Right lung (tissue), 10 donors: ENCODE measurements around the gene DBH. TPM values are rescaled to one million over a fixed set of nuclear protein-coding genes. Genes with fewer than 3 reads are reported as not detected.

Source experiments
- DNase-seq, 2 donors: peaks; one replicate each; pipeline ENCODE4 v3.0.0-alpha.2; 2013
- long read RNA-seq, 8 donors: transcript quantifications; one replicate each; lab custom pipeline, GENCODE V29; 2026
- polyA plus RNA-seq, 5 donors: library from polyadenylated mRNA; unstranded; fragments of 120-200 nt; gene quantifications; one replicate each; pipeline versions ENCODE4 v1.2.1 to v1.2.3, GENCODE V29; 2013; ENCODE audit warnings: inconsistent platforms in 1 of 5, low replicate concordance in 1 of 5; ENCODE audit not compliant: insufficient read length in 5 of 5, insufficient read depth in 1 of 5

DBH gene
- 1 to 10 TPM; 1.1 to 2.2 (median 1.5) TPM for polyA plus RNA-seq
- long read RNA-seq, donor 1 = 0 reads
- long read RNA-seq, donor 2, partial matches to known transcripts = 6 of 6 reads
- long read RNA-seq, donor 2, other reads (novel, unspliced or antisense) = 0 of 6 reads
- long read RNA-seq, donor 3 = 0 reads
- long read RNA-seq, donor 4 = 0 reads
- long read RNA-seq, donor 5 = 0 reads
- long read RNA-seq, donor 6, partial matches to known transcripts = 5 of 5 reads
- long read RNA-seq, donor 6, other reads (novel, unspliced or antisense) = 0 of 5 reads
- long read RNA-seq, donor 7 = 0 reads
- long read RNA-seq, donor 8 = 0 reads

DNA sequence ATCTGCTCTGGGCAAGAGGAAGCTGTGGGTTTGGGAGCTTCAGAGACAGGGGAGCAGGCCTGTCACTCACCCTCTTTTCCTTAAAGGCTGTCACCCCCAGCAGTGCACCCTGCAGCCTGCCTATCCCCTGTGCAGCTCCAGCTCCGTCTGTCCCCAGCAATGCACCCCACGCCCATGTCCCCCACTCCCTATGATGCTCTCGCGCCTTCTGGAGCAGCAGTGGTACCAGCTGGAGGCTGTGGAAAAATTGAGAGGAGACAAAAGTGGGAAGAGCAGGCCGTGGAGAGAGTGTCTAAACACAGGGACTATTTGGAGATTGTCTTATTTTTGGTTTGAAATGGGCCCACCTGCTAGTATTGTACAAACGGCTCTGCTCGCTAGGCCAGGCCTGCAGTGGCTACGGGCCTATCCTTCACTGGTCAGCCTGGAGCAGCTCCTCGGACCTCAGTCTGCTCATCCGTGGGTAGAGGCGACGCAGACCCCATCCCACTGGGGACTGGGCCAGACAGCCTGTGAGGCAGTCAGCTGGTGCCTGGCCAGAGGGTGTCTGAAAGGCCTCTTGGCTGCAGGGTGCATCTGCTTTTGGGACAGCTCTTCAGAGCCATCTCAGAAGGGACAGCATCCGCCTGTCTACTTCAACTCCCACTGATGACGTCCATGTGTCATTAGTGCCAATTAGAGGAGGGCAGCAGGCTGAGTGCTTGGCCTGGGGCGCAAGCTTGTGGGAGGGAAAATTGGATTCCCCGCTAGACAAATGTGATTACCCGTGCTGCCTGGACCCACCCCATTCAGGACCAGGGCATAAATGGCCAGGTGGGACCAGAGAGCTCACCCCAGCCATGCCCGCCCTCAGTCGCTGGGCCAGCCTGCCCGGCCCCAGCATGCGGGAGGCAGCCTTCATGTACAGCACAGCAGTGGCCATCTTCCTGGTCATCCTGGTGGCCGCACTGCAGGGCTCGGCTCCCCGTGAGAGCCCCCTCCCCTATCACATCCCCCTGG lies at the start of gene DBH:
Gene DBH (plus strand): TSS at position 831 of the 999 bp plus-strand sequence. CDS start 9 bp downstream, at position 840.
- no peak for DNase-seq

DNA sequence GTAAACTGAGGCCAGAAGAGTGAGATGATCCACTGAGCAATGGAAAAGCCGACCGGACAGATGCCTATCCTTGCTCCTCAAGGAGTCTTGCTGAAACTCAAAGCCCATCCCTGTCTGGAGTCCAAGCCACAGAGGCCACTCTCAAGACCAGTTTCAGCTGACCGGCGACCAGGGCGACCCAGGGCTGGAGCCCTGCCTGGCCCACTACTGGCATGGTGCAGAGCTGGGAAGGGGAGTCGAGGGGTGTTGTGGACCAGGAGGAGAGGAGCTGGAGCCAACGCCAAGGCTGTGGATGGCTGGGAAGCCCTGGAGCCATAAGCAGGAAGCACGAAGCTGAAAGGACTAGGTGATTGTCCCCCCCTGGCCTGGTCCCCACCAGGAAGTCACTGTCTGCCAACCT lies 49.1 kb upstream of the DBH start:
- DNase-seq = no peak

DNA sequence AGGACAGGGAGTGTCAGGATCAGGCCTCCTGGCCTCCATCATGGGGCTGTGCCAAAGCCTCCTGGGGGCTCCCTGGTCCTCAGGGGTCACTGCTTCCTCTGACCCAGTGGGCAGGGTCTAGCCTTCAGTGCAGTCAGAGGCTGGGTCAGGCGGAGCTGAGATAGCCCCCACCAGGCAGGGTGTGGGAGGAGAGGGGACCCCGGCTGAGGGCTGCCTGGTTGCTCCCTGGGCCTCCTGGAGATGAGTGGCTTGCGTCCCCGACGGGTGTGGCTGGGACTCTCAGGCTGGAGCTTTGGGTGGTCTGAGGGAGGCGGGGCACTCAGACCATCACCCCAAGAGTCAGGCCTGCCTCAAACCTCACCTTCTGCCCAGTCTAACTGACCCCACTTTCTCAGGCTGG lies 48.7 kb upstream of the DBH start:
- no peak for DNase-seq

DNA sequence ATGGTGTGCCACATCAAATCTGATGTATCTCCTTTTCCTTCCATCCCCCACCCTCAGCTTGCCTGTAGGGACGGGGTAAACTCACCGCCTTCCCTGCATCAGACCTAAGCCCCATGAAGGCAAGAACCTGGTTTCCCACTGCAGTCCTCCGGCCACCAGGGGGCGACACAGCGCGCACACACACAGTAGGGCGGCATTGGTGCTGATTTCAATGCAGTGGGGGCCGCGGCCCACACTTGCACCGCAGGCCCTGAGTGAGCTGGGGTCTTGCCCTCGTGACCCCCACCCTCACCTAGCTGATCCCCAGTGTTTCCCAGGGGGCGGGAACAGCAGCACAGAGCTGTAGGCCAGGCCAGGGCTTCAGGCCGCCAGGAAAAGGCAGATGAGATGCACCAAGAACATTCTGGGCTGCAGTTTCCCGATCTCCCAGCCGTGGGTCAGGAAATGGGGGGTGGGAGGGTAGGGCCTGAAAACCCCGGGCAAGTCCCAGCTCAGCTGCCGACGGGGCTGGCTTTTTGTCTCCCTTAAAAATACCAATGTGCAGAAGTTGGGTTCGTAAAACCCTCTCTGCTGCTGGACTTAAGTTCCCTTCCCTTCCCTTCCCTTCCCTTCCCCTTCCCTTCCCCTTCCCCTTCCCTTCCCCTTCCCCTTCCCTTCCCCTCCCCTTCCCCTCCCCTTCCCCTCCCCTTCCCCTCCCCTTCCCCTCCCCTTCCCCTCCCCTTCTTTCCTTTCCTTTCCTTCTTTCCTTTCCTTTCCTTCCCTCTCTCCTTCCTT lies 46.5 kb upstream of the DBH start:
- no peak for DNase-seq

DNA sequence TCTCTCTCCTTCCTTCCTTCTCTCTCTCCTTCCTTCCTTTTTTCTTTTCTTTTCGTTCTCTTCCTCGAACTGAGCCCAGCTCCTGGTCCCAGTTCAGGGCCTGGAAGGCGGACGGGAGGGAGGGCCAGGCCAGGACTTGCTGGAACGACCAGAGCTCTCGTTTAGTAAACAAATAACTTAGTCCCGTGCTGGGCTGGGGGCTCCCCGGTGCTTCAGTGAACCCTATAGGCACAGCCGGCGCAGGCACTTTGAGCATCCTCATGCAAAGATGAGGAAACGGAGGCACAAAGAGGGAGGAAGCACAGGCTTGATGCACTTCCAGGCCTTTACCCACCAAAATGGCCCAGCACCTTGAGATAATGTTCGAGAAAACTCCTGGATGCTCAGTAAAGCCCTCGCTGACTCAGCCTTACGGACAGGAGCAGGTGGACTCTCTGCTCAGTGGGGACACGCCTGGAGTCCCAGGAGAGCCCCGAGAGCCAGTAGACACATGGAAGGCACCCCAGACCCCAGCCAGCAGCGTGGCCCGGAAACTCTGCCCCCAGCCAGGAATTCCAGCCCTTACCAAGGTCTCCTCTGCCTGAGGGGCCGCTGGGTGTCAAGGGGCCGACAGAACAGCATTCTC lies 45.8 kb upstream of the DBH start:
- DNase-seq = no peak

DNA sequence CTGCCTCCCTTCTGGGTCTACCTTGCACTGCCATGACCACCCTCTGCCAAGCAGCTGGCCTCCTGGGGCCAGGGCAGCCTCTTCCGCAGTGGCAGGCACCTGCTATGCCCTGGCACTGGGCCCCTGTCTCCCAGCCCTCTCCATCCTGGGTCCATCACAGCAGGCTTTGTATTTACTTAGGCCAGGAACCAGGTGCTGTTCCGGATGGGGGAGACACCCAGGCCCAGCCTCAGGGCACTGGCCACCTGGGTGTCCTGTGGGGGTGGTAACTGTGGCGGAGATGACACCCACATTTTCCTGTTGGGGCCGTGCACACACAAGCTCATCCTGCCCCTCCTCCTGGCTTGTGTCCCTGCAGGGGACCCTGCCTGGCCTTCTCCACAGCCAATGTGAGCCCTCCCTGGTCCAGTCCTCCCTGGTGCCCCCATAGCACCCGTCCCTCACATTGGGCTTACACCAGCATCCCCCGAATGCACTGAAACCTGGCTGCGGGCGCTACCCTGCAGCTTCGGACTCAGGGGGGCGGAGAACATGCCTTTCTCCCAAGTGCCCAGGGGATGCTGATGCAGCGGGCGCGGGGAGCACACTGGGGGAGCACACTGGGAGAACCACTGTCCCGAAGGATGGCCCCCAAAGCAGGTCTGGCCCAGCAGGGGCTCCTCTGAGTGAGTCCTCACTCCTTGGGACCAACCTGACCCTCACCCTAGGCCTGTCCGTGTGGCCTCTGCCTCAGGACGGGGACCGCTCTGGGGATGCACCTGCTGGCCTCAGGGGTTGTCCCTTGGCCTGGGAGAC lies 44.9 kb upstream of the DBH start:
- DNase-seq = no peak

DNA sequence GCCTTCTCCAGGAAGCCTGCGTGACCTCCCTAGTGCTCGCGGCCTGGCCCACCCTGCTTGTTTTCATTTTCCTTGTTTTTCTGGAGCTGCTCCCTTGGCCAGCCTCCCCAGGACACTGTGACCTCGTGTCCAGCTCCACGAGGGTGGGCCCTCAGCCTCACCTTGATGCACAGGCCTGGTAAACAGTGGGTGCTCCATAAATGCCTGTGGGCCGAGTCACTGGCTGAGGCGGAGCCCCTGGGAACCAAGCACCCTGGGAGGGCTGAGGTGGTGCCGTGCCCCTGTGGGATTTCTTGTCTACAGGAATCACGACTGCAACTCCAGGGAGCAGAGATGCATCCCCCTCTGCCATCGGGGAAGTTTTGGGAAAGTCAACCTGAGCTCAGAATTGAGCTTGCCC lies 44.2 kb upstream of the DBH start:
- no peak for DNase-seq

DNA sequence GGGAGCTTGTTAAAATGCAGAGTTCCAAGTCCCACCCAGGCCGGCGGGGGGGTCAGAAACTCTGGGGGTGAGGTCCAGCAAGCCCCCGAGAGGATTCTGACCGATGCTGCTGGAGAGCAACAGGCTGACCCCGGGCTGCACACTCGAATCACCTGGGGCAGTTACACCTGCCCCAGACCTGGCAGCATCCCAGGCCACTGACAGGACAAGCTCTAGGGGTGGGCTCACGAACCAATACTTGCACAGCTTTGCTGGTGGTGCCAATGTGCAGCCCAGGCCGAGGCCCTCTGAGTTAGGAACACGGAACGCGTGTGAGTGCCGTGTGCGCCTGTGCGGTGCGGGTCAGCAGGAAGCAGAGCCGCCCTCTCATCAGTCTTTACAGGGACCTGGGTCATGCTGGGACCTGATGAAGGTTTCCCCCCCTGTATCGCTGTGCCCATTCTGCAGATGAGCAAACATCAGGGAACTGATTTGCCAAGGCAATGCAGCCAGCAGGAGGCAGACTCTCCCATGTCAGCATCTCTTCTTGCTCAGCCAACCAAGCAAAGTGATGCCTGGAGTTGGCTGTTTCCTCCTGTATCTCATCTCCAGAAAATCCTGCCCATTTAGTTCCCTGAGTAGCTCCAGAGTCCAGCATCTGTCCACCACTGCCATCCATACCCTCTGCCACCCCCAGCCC lies 43.3 kb upstream of the DBH start:
- no peak for DNase-seq

DNA sequence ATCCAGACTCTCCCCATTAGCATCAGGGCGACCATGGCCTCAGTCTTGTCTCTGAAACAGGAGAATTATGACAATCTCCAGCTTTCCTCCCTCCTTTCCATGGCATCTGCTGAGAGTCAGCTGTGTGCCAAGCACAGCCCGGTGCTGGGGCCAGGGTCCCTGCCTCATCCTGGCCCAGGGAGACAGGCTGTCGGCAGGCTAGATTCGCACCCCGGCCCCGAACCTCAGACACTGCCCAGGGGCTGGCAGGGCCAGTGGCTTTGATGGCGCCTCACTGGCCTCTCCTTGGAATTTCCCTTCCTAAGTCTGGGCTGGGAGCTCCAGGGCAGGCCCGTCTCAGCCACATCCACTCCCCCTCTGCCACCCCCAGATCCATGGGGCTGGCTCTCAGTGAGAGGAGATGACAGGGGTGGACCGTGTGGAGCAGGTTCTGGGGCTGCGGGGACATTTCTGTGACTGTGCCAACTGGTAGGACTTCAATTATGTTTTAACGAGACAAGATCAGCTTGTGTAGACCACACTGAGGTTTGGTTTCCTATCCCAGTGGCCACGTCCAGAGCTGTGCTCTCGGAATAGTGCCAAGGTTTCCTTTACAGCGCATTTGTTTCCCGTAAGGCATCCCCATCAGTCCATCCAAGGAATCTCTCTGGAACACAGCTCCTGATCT lies 42.4 kb upstream of the DBH start:
- DNase-seq = no peak

DNA sequence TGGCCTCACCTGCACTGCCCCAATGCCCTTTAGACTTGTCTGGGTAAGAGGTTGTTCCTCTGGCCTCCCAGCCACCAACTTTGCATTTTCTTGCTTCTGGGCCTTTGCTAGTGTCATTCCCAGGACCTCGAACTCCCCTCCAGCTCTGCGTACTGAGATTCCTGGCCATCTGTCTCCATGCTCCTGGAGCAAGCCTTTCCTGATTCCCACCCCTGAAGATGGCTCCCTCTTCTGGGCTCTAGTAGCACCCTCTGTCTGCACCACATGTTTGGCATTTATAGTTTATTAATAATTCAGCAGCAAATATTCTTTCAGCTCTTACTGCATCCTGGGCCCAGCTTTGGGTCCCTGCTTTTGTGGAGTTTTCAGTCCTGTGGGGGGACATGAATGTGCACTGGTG lies 41.9 kb upstream of the DBH start:
- DNase-seq = no peak

DNA sequence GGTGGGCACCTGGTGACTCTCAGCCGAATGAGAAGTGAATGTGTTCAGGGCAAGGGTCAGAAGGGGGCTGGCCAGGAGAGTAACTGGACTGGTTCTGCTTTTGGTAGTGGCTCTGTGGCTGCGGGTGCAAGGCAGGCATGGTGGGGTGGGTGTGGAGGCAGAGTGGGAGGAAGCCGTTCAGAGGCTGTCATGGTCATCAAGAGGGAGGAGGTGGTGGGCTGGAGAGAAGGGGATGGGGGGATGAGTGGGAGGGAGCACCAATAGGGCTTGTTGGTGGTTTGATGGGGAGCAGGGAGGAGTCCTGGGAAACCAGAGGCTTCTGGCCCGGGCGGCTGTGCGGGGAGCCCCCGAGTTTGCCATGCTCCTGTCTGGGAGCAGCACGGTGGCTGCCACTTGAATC lies 40.3 kb upstream of the DBH start:
- no peak for DNase-seq

DNA sequence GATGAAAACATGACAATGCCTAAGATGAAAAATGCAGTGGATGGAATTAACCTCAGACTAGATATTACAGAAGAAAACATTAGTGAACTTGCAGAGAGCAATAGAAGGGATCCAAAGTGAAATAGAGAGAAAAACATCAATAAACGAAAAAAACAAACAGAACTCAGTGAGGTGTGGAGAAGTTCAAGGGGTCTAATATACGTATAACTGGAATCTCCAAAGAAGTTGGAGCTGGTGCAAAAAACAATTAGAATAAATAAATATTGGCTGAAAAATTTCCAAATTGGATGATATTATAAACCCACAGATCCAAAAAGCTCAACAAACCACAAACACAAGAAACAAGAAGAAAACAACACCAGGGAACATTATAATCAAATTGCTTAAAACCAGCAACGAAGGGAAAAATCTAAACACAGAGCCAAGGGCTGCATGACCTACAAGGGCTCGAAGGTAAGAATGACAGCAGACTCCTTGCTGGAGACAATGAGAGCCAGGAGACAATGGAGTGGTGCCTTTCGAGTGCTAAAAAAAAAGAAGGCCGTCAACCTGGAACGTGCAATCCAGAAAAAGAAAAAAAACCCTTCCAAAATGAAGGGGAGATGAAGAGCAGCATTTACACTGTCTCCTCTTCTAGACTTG lies 38.7 kb upstream of the DBH start:
- DNase-seq = no peak

DNA sequence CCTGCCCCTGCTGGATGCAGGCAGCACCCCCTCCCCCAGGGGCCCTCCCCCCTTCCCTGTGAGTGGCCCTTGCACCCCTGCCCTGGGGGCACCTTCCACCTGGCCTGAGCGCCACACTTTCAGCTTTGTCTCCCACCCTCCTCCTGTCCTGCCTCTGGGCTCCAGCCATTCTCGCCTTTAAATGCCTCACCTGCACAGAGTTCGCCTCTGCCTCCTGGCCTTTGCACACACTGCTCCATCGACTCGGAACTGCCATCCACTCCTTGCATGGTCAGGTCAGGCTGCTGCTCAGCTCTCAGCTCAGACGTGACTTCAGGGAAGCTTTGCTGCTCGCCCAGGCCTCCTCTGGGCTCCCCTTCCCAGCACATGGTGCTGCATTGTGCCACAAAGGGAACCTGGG lies 37.2 kb upstream of the DBH start:
- DNase-seq = no peak

DNA sequence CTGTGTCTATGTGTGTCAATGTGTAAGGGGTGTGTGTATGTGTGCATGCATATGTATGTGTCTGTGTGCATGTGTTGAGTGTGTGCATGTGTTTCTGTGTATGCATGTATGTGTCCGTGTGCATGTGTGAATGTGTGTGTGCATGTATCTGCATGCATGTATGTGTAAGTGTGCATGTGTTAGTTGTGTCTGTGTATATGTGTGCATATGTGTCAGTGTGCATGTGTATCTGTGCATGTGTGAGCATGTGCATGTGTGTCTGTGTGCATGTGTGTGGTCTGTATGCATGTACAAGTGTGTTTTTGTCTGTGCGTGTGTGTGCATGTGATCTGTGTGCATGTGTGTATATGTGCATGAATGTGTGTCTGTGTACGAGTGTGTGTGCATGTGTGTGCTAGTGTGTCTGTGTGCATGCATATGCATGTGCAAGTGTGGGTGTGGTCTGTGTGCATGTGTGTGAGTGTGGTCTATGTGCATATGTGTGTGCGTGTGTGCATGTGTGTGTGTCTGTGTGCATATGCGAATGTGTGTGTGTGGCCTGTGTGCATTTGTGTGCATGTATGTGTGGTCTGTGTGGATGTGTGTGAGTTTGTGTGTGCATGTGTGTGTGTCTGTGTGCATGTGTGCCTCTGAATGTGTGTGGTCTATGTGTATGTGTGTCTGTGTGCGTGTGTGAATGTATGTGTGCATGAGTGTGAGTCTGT lies 36.5 kb upstream of the DBH start:
- DNase-seq = no peak

DNA sequence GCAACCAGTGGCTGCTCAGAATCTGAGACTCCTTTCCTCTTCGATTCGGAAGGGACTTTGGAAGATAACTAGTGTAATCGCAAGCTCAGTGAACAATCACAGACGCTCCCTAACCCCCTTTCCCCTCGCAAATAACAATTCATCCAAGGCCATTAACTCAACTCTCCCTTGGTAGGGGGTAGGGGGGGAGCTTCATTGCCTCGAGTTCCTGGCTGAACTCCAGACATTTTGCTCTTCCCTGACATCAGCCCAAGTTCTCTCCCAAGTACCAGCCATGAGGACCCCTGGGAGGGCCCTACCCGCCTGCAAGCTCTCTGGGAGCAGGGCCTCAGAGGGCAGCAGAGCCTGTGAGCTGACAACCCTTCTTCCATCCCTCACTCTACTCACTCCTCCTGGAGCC lies 35.4 kb upstream of the DBH start:
- no peak for DNase-seq

DNA sequence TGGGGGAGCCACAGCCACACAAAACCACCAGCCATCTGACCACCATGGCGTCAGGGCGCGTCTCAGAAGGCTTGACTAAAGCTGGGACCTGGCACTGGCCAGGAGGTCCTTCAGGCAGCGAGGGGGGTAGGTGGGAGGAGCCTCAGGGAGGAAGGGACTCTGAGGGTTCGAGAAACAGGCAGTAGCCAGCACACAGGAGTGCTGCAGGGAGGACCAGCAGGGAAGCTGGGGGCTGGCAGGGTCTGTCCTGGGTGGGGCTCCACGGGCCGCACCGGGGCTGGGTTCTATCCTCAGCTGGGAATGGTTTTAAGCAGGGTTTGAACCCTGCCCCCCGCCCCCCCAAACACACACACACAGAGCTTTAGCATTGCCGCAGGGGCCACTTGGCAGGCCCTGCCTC lies 34.4 kb upstream of the DBH start:
- DNase-seq = no peak

DNA sequence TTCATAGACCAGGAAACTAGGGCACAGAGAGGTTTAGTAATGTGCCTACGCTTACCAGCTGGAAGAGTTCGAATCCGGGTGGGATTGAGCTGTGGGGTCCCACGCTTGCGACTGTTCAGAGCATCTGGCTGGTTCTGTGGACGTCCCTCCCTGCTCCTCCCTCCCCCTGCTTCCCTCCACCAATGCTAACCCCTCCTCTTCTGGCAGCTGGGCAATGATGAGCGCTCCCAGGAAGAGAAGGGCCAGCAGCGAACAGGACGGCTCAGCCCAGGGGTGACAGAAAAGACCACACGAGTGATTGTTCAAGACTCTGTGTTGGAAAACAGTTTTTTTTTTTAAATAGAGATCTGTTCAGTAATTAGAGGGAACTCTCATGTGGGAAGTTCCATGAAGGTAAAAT lies 33.9 kb upstream of the DBH start:
- no peak for DNase-seq

DNA sequence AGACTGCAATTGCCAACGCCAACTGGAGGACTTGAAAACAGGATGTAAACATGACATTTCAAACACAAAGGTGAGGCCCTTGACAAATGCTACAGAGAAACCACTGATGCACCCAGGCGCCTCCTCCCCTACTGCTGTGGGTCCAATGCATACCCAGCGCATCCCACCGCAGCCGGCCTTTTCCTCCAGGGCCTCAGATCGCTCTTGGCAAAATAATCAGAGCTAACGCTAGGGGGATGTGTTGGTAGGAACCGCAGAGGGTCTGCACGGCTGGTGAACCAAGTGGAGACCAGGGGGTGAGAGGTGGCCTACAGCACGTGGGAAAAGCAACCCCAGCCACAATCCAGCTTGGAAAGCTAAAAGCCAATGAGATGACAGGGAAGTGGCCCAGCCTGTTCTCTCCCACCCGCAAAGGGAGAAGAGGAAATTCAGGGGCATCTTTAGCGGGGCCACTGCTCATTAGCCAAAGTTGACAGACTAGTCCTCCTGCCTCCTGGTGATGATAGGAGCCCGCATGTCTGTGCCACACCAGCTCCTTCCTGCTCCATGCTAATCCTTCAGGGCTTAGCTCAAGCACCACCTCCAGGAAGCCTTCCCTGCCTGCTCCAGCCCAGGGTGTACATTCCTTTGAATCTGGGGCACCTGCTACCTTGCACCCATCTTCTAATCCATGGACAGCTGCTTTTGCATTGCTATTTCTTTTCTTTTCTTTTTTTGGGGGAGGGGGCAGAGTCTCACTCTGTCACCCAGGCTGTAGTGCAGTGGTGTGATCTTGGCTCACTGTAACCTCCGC lies 32.8 kb upstream of the DBH start:
- DNase-seq = no peak
